SK-N-SH (cell line): ENCODE data around the gene PLCL2. TPM values are rescaled to one million over a fixed set of nuclear protein-coding genes. Genes with fewer than 3 reads are reported as not detected.

Source experiments
- CTCF ChIA-PET: fragments of 300-600, 350-600 bp; formaldehyde crosslinking; extraction: SDS; loops from one replicate; lab custom pipeline; 2021; lab: Yijun Ruan, JAX
- POLR2A ChIA-PET: fragments of 350-600 bp; sonication (Branson Sonifier 250); formaldehyde crosslinking; extraction: SDS; loops from one replicate; lab custom pipeline; 2020; ENCODE audit warnings: antibody characterized with exemption, inconsistent platforms; lab: Yijun Ruan, JAX
- DNase-seq: peaks from one replicate; pipeline ENCODE4 v3.0.0; 2012
- H2AFZ ChIP-seq: fragments of 200-600 bp; sonication (generic); 2 replicates; pipeline ENCODE4 v1.8.1; 2016; ENCODE audit warnings: antibody characterized with exemption, mild to moderate bottlenecking, low read depth
- H3F3A ChIP-seq: fragments of 200-600 bp; sonication (generic); replicated peaks from 2 replicates; pipeline ENCODE3; 2016; ENCODE audit warnings: antibody characterized with exemption, mild to moderate bottlenecking; ENCODE audit not compliant: insufficient read depth
- H3K27ac ChIP-seq, 2 experiments: fragments of 200-500 bp in 1 of 2; fragments of 200-600 bp in 1 of 2; sonication (Bioruptor generic) in 1 of 2; sonication (generic), shearing (Covaris generic) in 1 of 2; 2 replicates each; pipeline versions ENCODE4 v1.5.1 to v1.6.1; 2014 to 2016; ENCODE audit warnings: low read depth in 2 of 2, inconsistent platforms in 1 of 2, low read length in 1 of 2, mild to moderate bottlenecking in 1 of 2, mixed read lengths in 1 of 2
- H3K27me3 ChIP-seq: fragments of 200-600 bp; sonication (generic), shearing (Covaris generic); 2 replicates; pipeline ENCODE4 v1.6.1; 2016; ENCODE audit warnings: mixed run types; ENCODE audit not compliant: insufficient read depth
- H3K36me3 ChIP-seq, 2 experiments: fragments of 200-500 bp in 1 of 2; fragments of 200-600 bp in 1 of 2; sonication (Bioruptor generic) in 1 of 2; sonication (generic) in 1 of 2; replicated peaks in 1 of 2; 2 replicates each; pipeline versions ENCODE3 to v1.5.1; 2014 to 2016; ENCODE audit warnings: low read length in 1 of 2, mild to moderate bottlenecking in 1 of 2; ENCODE audit not compliant: insufficient read depth in 2 of 2, control insufficient read depth in 1 of 2
- H3K4me1 ChIP-seq, 2 experiments: fragments of 200-500 bp in 1 of 2; fragments of 200-600 bp in 1 of 2; sonication (Bioruptor generic) in 1 of 2; sonication (generic), shearing (Covaris generic) in 1 of 2; 2 replicates each; pipeline versions ENCODE4 v1.5.1 to v1.6.1; 2014 to 2016; ENCODE audit warnings: low read depth in 1 of 2, low read length in 1 of 2, mixed run types in 1 of 2; ENCODE audit not compliant: insufficient read depth in 2 of 2, control insufficient read depth in 1 of 2
- H3K4me2 ChIP-seq: fragments of 200-600 bp; sonication (generic), shearing (Covaris generic); 2 replicates; pipeline ENCODE4 v1.6.1; 2017; ENCODE audit warnings: mixed run types
- H3K4me3 ChIP-seq, 2 experiments: fragments of 200-500 bp in 1 of 2; fragments of 200-600 bp in 1 of 2; sonication (Bioruptor generic) in 1 of 2; sonication (generic), shearing (Covaris generic) in 1 of 2; 2 replicates each; pipeline versions ENCODE4 v1.5.1 to v1.8.1; 2014 to 2016; ENCODE audit warnings: low read depth in 2 of 2, inconsistent platforms in 1 of 2, low read length in 1 of 2, mild to moderate bottlenecking in 1 of 2, mixed read lengths in 1 of 2, moderate library complexity in 1 of 2
- H3K79me2 ChIP-seq: fragments of 200-600 bp; sonication (generic); 2 replicates; pipeline ENCODE4 v1.8.1; 2017; ENCODE audit warnings: mild to moderate bottlenecking; ENCODE audit not compliant: insufficient read depth
- H3K9ac ChIP-seq: fragments of 200-600 bp; sonication (generic); 2 replicates; pipeline ENCODE4 v1.6.1; 2017; ENCODE audit warnings: mixed run types
- H3K9me2 ChIP-seq: fragments of 200-600 bp; sonication (generic); 2 replicates; pipeline ENCODE4 v1.6.1; 2017; ENCODE audit warnings: mixed run types
- H3K9me3 ChIP-seq: fragments of 200-600 bp; sonication (generic); 2 replicates; pipeline ENCODE4 v1.6.1; 2017; ENCODE audit warnings: mixed run types, mild to moderate bottlenecking, moderate library complexity
- H4K20me1 ChIP-seq: fragments of 200-600 bp; sonication (generic); 2 replicates; pipeline ENCODE4 v1.6.1; 2017; ENCODE audit warnings: mild to moderate bottlenecking, mixed run types; ENCODE audit not compliant: insufficient read depth
- CHD2 ChIP-seq: fragments of 150-350 bp; IDR thresholded peaks from 2 replicates; pipeline ENCODE4 v1.6.1; 2018; ENCODE audit warnings: low read length; ENCODE audit not compliant: partially characterized antibody
- ELF1 ChIP-seq: IDR thresholded peaks from 2 replicates; pipeline ENCODE4 v1.4.0; 2012
- EP300 ChIP-seq, 2 experiments: IDR thresholded peaks; 2 replicates each; pipeline versions ENCODE4 v1.4.0 to v1.6.1; 2012; ENCODE audit warnings: borderline replicate concordance in 1 of 2, low read depth in 1 of 2, low read length in 1 of 2
- EZH2phosphoT487 ChIP-seq: fragments of 200-600 bp; sonication (generic); IDR thresholded peaks from 2 replicates; pipeline ENCODE4 v1.6.1; 2017; ENCODE audit warnings: low read depth, mixed run types, mild to moderate bottlenecking, antibody characterized with exemption, moderate library complexity, borderline replicate concordance
- FOSL2 ChIP-seq: IDR thresholded peaks from 2 replicates; pipeline ENCODE4 v1.4.0; 2012; ENCODE audit warnings: low read depth, mild to moderate bottlenecking, moderate library complexity, borderline replicate concordance
- FOXJ3 ChIP-seq: sonication (generic); formaldehyde crosslinking; IDR thresholded peaks from 2 replicates; pipeline ENCODE4 v1.5.1; 2020; ENCODE audit warnings: mild to moderate bottlenecking, missing genetic modification reagents
- GABPA ChIP-seq: IDR thresholded peaks from 2 replicates; pipeline ENCODE4 v1.4.0; 2012; ENCODE audit warnings: low read depth, mild to moderate bottlenecking
- MEF2A ChIP-seq: IDR thresholded peaks from 2 replicates; pipeline ENCODE4 v1.4.0; 2012; ENCODE audit warnings: low read depth, borderline replicate concordance
- MXI1 ChIP-seq: IDR thresholded peaks from 2 replicates; pipeline ENCODE4 v1.6.1; 2012; ENCODE audit warnings: mild to moderate bottlenecking, low read depth, low read length, improper control_type of control experiment
- RAD21 ChIP-seq: IDR thresholded peaks from 2 replicates; pipeline ENCODE4 v1.6.1; 2012; ENCODE audit warnings: mild to moderate bottlenecking, low read length
- SIN3A ChIP-seq: IDR thresholded peaks from 2 replicates; pipeline ENCODE4 v1.6.1; 2012; ENCODE audit warnings: low read depth, mild to moderate bottlenecking, low read length, moderate library complexity, borderline replicate concordance
- WGBS: methylation state at CpG from one replicate; pipeline ENCODE4 v1.1.6; 2017; ENCODE audit warnings: low lambda C conversion rate; 5-methylcytosine and 5-hydroxymethylcytosine counted together
- polyA plus RNA-seq, 3 experiments: library from polyadenylated mRNA; depleted of rRNA; stranded (reverse); fragments of >200 nt; gene quantifications; 2 replicates each; pipeline ENCODE4 v1.2.3, GENCODE V29; 2012
- TF ChIP-seq, protein P1 (sequence below): fragments of 200-600 bp; sonication (generic); IDR thresholded peaks from 2 replicates; pipeline ENCODE4 v1.6.1; 2017; ENCODE audit warnings: antibody characterized with exemption, mild to moderate bottlenecking, moderate library complexity

PLCL2 gene
- polyA plus RNA-seq, 1 of the 3 experiments (the other 2 are of a cell fraction): 0.85 TPM

GRCh38 chr3:16985608-16986007, 100.9 kb downstream of the PLCL2 start:
- Histone ChIP-seq H2AFZ (no peak overlapping the region), H3K9me2 (no peaks in the 10 kb centered on the region), H3F3A (no peaks in the 10 kb centered on the region), H3K9me3 (no peaks in the 10 kb centered on the region), H3K27ac (no peak overlapping the region), H4K20me1 (no peaks in the 10 kb centered on the region), H3K9ac (no peak overlapping the region), H3K4me3 (no peak overlapping the region), H3K4me2 (no peak overlapping the region)
- 81% methylated on average over 2 of the region's 2 CpGs for WGBS
- POLR2A ChIA-PET: no interaction called here
- TF ChIP-seq GABPA (no peak), EP300 (IDR thresholded peaks at IDR 0.05; ENCODE audit: borderline replicate concordance in 1 of 2, low read depth in 1 of 2, low read length in 1 of 2) (no peak), FOSL2 (no peak), MEF2A (no peak), ELF1 (no peak), CHD2 (no peak), EZH2phosphoT487 (no peak)
- TF ChIP-seq, protein P1, sequence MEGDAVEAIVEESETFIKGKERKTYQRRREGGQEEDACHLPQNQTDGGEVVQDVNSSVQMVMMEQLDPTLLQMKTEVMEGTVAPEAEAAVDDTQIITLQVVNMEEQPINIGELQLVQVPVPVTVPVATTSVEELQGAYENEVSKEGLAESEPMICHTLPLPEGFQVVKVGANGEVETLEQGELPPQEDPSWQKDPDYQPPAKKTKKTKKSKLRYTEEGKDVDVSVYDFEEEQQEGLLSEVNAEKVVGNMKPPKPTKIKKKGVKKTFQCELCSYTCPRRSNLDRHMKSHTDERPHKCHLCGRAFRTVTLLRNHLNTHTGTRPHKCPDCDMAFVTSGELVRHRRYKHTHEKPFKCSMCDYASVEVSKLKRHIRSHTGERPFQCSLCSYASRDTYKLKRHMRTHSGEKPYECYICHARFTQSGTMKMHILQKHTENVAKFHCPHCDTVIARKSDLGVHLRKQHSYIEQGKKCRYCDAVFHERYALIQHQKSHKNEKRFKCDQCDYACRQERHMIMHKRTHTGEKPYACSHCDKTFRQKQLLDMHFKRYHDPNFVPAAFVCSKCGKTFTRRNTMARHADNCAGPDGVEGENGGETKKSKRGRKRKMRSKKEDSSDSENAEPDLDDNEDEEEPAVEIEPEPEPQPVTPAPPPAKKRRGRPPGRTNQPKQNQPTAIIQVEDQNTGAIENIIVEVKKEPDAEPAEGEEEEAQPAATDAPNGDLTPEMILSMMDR: no peak
- TF ChIP-seq, all 33 proteins: peak for 0
- Histone ChIP-seq H3K79me2 (no peaks in the 10 kb centered on the region), H3K27me3 (no peaks in the 10 kb centered on the region), H3K36me3 (no peaks in the 10 kb centered on the region), H3K4me1 (no peaks in the 10 kb centered on the region)
- DNase-seq: no peak
- CTCF ChIA-PET: interaction anchor here (0.8 to 1.9 kb wide), 2 partner anchors 10 to 385 kb away, joined by 3 to 15 read pairs; no protein-coding TSS in a partner anchor

GRCh38 chr3:16987141-16987540, 102.4 kb downstream of the PLCL2 start:
- DNase-seq: no peak
- no peaks in the 10 kb centered on the region for H3K9me3 ChIP-seq
- no peaks in the 10 kb centered on the region for H3K4me1 ChIP-seq
- no peak overlapping the region for H3K4me3 ChIP-seq
- no peaks in the 10 kb centered on the region for H3K36me3 ChIP-seq
- H3F3A ChIP-seq: no peaks in the 10 kb centered on the region
- no peak overlapping the region for H3K27ac ChIP-seq
- TF ChIP-seq SIN3A (no peak), MXI1 (no peak), RAD21 (no peak), FOXJ3 (CRISPR knock-in tag) (no peak)
- no peak overlapping the region for H2AFZ ChIP-seq
- 78% methylated on average over 4 of the region's 4 CpGs for whole genome bisulfite sequencing
- no peak overlapping the region for H3K4me2 ChIP-seq
- H3K79me2 ChIP-seq: no peaks in the 10 kb centered on the region
- no peaks in the 10 kb centered on the region for H3K9me2 ChIP-seq
- H3K27me3 ChIP-seq: no peaks in the 10 kb centered on the region
- POLR2A ChIA-PET: no interaction called here
- no peaks in the 10 kb centered on the region for H4K20me1 ChIP-seq
- H3K9ac ChIP-seq: no peak overlapping the region
- CTCF ChIA-PET: no interaction called here
